HL-60 (cell line): Measurements from ENCODE around the gene SAXO2.
"Not testable (repeated sequence)": the region's sequence is repeated elsewhere in the genome, so short reads cannot be mapped to it uniquely, and the experiment has no call there.

Source experiments
- DNase-seq, 2 experiments: peaks; one replicate each; pipeline ENCODE4 v3.0.0-alpha.2; 2010 to 2020; ENCODE audit warnings: low read depth in 1 of 2, low spot score in 1 of 2
- H3K27ac ChIP-seq: fragments of 250-450 bp; sonication (Bioruptor Pico); replicated peaks from 2 replicates; pipeline ENCODE4 v1.5.1; 2020; ENCODE audit warnings: mild to moderate bottlenecking, moderate library complexity
- H3K27me3 ChIP-seq: fragments of 250-450 bp; sonication (Bioruptor Pico); 2 replicates; pipeline ENCODE4 v1.5.1; 2021; ENCODE audit warnings: mild to moderate bottlenecking, moderate library complexity; ENCODE audit not compliant: insufficient read depth, poor library complexity, severe bottlenecking
- H3K4me3 ChIP-seq: replicated peaks from 2 replicates; pipeline ENCODE4 v1.5.1; 2011; ENCODE audit warnings: mild to moderate bottlenecking, control low read depth, low read length; ENCODE audit not compliant: insufficient read depth

Gene SAXO2

DNA sequence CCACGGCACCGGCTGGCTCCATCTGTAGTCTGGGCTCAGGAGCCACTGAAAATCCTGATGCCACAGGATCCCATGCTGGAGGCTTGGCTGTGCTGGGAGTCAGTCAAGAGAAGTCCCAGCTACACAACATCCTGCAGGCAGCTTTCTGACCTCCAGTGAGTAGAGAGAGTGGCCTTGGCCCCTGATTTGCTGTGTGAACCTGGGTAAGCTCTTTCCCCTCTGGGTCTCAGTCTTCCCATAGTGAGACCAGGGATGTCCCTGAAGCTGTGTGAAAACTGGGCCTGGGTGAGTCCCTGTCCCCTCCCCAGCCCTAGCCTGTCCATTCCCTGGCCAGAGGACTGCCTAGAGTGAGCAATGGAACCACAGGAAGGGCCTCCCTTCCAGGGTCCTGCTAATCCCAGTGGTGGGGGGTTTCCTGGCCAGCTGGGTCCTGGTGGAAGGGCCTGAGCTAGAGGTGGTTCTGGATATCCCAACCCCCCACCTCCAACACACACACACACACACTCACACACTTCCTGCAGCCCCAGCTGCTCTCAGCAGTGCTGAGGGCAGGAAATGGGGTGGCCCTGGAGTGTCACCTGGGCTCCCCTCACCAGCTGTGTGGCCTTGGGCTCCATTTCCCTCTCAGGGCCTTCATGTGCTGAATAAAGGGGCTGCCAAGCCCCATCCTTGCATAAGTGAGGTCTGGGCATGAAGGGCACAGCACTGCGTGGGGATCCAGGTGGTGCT, 69.1 kb downstream of the SAXO2 start:
- not testable (repeated sequence) for H3K27me3 ChIP-seq, DNase-seq

DNA sequence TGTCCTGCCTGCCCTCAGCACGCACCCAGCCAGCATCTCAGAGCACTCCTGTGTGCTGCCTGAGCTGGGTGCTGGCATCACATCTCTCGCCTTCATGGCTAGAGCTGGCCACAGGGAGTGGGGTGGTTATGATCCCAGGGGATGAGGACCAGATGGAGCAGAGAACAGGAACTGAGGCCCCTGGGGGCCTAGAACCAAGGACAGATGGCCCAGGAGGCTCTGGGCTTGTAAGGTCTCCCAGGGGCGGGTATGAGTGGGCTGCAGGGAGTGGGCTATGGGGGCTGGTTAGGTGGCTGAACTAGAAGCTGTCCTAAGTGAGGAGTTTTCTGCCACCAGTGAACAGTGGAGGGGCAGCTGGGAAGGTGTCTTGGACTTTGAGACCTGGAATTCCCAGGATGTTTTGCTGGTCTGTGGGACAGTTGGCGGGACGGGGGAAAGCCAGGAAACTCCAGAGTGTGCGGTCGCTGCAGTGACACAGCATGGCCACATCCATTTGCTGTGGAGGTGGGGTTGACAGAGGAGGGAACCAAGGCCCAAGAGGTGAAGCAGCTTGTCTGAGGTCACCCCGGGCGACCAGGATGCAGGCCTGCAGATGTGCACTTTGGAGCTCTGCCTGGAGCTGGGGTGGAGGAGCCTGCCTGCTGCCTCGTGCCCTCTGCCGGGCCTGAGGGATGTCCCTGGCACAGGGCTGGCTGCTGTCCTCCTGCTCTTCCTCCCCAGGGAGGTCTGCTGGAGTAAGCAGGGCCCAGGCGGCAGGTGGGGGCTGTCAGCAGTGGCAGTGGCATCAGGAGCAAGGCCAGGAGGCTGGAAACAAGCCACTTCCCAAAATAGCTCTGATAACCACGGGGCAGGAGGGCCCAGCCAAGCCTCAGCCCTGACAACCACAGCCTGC, 70.3 kb downstream of the SAXO2 start:
- H3K4me3 ChIP-seq, DNase-seq, H3K27me3 ChIP-seq, H3K27ac ChIP-seq: not testable (repeated sequence)

More for the DNA sequence above, 69.1 kb downstream of the SAXO2 start:
- not testable (repeated sequence) for H3K4me3 ChIP-seq, H3K27ac ChIP-seq

- H3K27ac ChIP-seq, DNase-seq, H3K4me3 ChIP-seq, H3K27me3 ChIP-seq: not testable (repeated sequence)
Measured at GRCh38 chr15:82333603-82334553, 71.3 kb downstream of the SAXO2 start.
